ENCODE results near the gene FAM98B.

DNA sequence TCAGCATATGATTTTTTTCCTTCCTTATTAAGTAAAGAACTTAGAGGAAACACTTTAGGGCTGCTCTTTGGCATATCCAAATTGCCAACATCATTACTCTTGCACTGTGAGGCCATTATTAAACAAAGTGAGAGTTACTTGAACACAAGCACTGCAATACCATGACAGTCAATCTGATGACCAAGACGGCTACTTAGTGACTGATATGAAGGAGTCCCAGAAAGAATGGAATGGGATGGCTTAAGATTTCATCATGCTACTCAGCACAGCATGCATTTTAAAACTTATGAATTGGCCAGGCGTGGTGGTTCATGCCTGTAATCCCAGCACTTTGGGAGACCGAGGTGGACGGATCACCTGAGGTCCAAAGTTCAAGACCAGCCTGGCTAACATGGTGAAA is 55.2 kb downstream of the FAM98B start:
- TF ChIP-seq, protein P1, sequence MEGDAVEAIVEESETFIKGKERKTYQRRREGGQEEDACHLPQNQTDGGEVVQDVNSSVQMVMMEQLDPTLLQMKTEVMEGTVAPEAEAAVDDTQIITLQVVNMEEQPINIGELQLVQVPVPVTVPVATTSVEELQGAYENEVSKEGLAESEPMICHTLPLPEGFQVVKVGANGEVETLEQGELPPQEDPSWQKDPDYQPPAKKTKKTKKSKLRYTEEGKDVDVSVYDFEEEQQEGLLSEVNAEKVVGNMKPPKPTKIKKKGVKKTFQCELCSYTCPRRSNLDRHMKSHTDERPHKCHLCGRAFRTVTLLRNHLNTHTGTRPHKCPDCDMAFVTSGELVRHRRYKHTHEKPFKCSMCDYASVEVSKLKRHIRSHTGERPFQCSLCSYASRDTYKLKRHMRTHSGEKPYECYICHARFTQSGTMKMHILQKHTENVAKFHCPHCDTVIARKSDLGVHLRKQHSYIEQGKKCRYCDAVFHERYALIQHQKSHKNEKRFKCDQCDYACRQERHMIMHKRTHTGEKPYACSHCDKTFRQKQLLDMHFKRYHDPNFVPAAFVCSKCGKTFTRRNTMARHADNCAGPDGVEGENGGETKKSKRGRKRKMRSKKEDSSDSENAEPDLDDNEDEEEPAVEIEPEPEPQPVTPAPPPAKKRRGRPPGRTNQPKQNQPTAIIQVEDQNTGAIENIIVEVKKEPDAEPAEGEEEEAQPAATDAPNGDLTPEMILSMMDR (IDR thresholded peaks at IDR 0.05) = no peak
- no peak for TF ChIP-seq POLR2AphosphoS5 (IDR thresholded peaks at IDR 0.05)
